H1 (cell line): Measurements from ENCODE around the gene SNTG2. TPM values are rescaled to one million over a fixed set of nuclear protein-coding genes. Genes with fewer than 3 reads are reported as not detected.

ENCODE experiments used
- ATF2 ChIP-seq: IDR thresholded peaks from 2 replicates; pipeline ENCODE4 v1.6.1; 2012; ENCODE audit warnings: low read length, inconsistent platforms
- CHD7 ChIP-seq: fragments of 300-600 bp; sonication (generic); IDR thresholded peaks from 2 replicates; pipeline ENCODE4 v1.7.1; 2012; ENCODE audit warnings: low read length, moderate library complexity, mild to moderate bottlenecking, inconsistent platforms; ENCODE audit not compliant: insufficient replicate concordance
- EZH2 ChIP-seq: fragments of 200-600 bp; sonication (generic); IDR thresholded peaks from 2 replicates; pipeline ENCODE4 v1.7.1; 2012; ENCODE audit warnings: low read depth, mild to moderate bottlenecking, moderate library complexity, low read length, inconsistent platforms; ENCODE audit not compliant: severe bottlenecking
- KDM5A ChIP-seq: fragments of 200-600 bp; IDR thresholded peaks from 2 replicates; pipeline ENCODE4 v1.7.1; 2012; ENCODE audit warnings: mild to moderate bottlenecking, low read length, inconsistent platforms, mixed read lengths
- NANOG ChIP-seq: IDR thresholded peaks from 2 replicates; pipeline ENCODE4 v1.6.1; 2011; ENCODE audit warnings: low read length, low read depth, mild to moderate bottlenecking, inconsistent platforms; ENCODE audit not compliant: insufficient read depth, poor library complexity, severe bottlenecking
- PHF8 ChIP-seq: fragments of 200-600 bp; sonication (generic); conservative IDR thresholded peaks from 2 replicates; pipeline ENCODE4 v1.7.1; 2012; ENCODE audit warnings: low read depth, mild to moderate bottlenecking, inconsistent platforms, low read length, moderate library complexity
- RBBP5 ChIP-seq: IDR thresholded peaks from 2 replicates; pipeline ENCODE4 v1.7.1; 2012; ENCODE audit warnings: low read depth, mild to moderate bottlenecking, inconsistent platforms, low read length, moderate library complexity, borderline replicate concordance
- SIN3A ChIP-seq, 2 experiments: IDR thresholded peaks in 1 of 2; conservative IDR thresholded peaks in 1 of 2; 2 replicates each; pipeline ENCODE4 v1.6.1; 2011 to 2012; ENCODE audit warnings: low read length in 2 of 2, improper control_type of control experiment in 1 of 2, low read depth in 1 of 2, mild to moderate bottlenecking in 1 of 2
- SP2 ChIP-seq: IDR thresholded peaks from 2 replicates; pipeline ENCODE4 v1.6.1; 2012; ENCODE audit warnings: mild to moderate bottlenecking, low read length, inconsistent platforms
- polyA plus RNA-seq, 7 experiments: library from polyadenylated mRNA; depleted of rRNA in 3 of 7; stranded (reverse) in 5 of 7; unstranded in 2 of 7; fragments of >200 nt in 5 of 7; fragments of 200-250 nt in 2 of 7; gene quantifications; 1 replicate in 5 of 7; 2 replicates in 1 of 7; 4 replicates in 1 of 7; pipeline versions ENCODE4 v1.2.1 to v1.2.3, GENCODE V29; 2011 to 2013; ENCODE audit warnings: missing spikeins in 2 of 7, mixed read lengths in 2 of 7
- total RNA-seq: library from RNA; stranded (reverse); fragmentation: NEBNext Ultra II Directional; extraction: Animal tissue kit (Norgen Biotek cat#: 25700); gene quantifications from 2 replicates; pipeline ENCODE4 v1.2.1, GENCODE V29; 2021

SNTG2 gene
- total and polyA plus RNA-seq, 2 of the 8 experiments (the other 6 are each of a cell fraction or from before 2014, with no cell fraction given): 6.6 to 18.1 TPM

DNA sequence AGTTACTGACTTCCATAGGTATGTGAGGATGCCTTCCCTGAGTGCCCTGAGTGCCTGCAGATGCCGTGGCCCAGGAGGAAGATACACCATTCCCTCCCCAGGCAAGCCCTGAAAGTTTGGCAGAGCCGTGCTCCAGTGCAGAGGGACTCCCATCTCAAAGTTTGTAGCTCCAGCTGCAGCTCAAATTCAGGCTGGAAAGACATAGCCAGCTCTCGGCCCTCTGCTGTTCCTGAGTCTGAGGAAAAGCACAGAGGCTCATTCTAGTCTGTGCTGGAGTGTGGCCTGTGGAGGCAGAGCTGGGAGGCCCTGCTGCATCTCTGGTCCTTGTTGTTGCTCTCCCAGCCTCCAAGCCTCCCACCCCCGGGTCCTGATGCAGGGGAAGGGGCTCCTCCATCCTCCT lies 446.7 kb downstream of the SNTG2 start (continued):
- no peak for TF ChIP-seq CHD7
- TF ChIP-seq NANOG: no peak
- no peak for TF ChIP-seq EZH2
- TF ChIP-seq ATF2: no peak
- no peak for TF ChIP-seq RBBP5
- TF ChIP-seq SP2: no peak
- TF ChIP-seq SIN3A (conservative IDR thresholded peaks at IDR 0.05 in 1 of 2, IDR thresholded peaks at IDR 0.05 in 1 of 2; ENCODE audit: low read depth in 1 of 2, low read length in 2 of 2): no peak
- no peak for TF ChIP-seq KDM5A
- no peak for TF ChIP-seq PHF8
